ENCODE data around the gene BFSP1. TPM values are rescaled to one million over a fixed set of nuclear protein-coding genes. Genes with fewer than 3 reads are reported as not detected.
A peak's percentile ranks its signal among the peaks of the same experiment; 100 is the strongest.

The BFSP1 gene
- total and polyA plus RNA-seq, 2 donors (not counting 1 experiment from before 2014, with no cell fraction given): 1.5 to 2.3 TPM

DNA sequence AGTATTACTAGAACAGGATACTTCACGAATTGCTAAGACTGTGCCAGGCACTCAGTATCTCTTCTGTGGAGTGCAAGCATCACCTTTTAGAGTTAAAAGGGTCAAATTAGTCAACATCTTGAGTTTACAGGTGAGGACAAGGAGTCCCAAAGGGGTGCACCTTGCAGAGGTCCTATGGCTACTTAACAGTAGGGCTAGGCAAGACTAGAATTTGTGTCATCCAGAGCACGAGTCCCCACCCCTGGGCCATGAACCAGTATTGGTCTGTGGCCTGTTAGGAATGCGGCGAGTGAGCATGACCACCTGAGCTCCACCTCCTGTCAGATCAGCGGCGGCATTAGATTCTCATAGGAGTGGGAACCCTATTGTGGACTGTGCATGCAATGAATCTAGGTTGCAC is 28.2 kb upstream of the BFSP1 start:
- peak in 1 of 2 donors; percentile 20 for DNase-seq (ENCODE audit: low read depth in 2 of 2)
- H3K4me2 ChIP-seq (ENCODE audit: extremely low read depth, insufficient read depth, low read length): no peak overlapping the region
- no peaks in the 10 kb centered on the region for H3K9me3 ChIP-seq (ENCODE audit: control insufficient read depth, insufficient read depth, low read depth, low read length)
- H3K27ac ChIP-seq (ENCODE audit: insufficient read depth, low read length): peak overlapping the region; percentile 95
- H2AFZ ChIP-seq (ENCODE audit: low read length): no peak overlapping the region
- TF ChIP-seq, protein P1, sequence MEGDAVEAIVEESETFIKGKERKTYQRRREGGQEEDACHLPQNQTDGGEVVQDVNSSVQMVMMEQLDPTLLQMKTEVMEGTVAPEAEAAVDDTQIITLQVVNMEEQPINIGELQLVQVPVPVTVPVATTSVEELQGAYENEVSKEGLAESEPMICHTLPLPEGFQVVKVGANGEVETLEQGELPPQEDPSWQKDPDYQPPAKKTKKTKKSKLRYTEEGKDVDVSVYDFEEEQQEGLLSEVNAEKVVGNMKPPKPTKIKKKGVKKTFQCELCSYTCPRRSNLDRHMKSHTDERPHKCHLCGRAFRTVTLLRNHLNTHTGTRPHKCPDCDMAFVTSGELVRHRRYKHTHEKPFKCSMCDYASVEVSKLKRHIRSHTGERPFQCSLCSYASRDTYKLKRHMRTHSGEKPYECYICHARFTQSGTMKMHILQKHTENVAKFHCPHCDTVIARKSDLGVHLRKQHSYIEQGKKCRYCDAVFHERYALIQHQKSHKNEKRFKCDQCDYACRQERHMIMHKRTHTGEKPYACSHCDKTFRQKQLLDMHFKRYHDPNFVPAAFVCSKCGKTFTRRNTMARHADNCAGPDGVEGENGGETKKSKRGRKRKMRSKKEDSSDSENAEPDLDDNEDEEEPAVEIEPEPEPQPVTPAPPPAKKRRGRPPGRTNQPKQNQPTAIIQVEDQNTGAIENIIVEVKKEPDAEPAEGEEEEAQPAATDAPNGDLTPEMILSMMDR (conservative IDR thresholded peaks at IDR 0.05 in 1 of 2, IDR thresholded peaks at IDR 0.05 in 1 of 2; ENCODE audit: low read depth in 1 of 2, low read length in 2 of 2): no peak
- no peak for TF ChIP-seq EZH2 (IDR thresholded peaks at IDR 0.05; ENCODE audit: low read length, missing control alignments)
- no peaks in the 10 kb centered on the region for H3K79me2 ChIP-seq (ENCODE audit: control insufficient read depth, insufficient read depth, low read length)
- peaks cover 16% of the 10 kb centered on the region for H3K4me1 ChIP-seq (ENCODE audit: control insufficient read depth, extremely low read depth, insufficient read depth, low read length)
- no peak overlapping the region for H3K4me3 ChIP-seq (replicated peaks in 1 of 4; ENCODE audit: control extremely low read depth in 1 of 4, insufficient read depth in 1 of 4, low read depth in 3 of 4, low read length in 4 of 4)
- H3K9ac ChIP-seq (ENCODE audit: insufficient read depth, low read length): no peak overlapping the region
- no peaks in the 10 kb centered on the region for H3K27me3 ChIP-seq (ENCODE audit: control insufficient read depth, insufficient read depth, low read length)
- no peaks in the 10 kb centered on the region for H3K36me3 ChIP-seq (ENCODE audit: control insufficient read depth, insufficient read depth, low read length)
- H4K20me1 ChIP-seq (ENCODE audit: control insufficient read depth, extremely low read depth, insufficient read depth, low read length): no peaks in the 10 kb centered on the region

DNA sequence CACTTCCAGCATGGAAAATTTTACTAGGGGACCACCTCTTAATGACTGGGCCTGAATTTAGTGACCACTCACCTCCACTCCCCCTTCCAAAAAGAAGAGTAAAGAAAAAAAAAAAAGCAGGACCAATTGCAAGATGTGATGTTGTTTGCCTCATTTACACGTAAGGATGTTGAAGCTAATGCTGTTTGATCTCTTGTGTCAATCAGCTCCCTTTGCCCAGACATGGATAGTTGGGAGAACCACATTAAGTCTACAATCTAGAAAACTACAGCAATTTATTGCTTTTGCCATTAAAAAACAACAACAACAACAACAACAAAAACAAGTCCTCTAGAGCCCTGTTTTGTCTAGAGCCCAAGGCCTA is 27.7 kb upstream of the BFSP1 start:
- TF ChIP-seq, protein P1 (conservative IDR thresholded peaks at IDR 0.05 in 1 of 2, IDR thresholded peaks at IDR 0.05 in 1 of 2; ENCODE audit: low read depth in 1 of 2, low read length in 2 of 2): no peak
- TF ChIP-seq EZH2 (IDR thresholded peaks at IDR 0.05; ENCODE audit: low read length, missing control alignments): no peak
- peaks cover 16% of the 10 kb centered on the region for H3K4me1 ChIP-seq (ENCODE audit: control insufficient read depth, extremely low read depth, insufficient read depth, low read length)
- peak overlapping the region; percentile 1 for H3K9ac ChIP-seq (ENCODE audit: insufficient read depth, low read length)
- peak overlapping the region; percentile 97 for H3K4me2 ChIP-seq (ENCODE audit: extremely low read depth, insufficient read depth, low read length)
- H3K79me2 ChIP-seq (ENCODE audit: control insufficient read depth, insufficient read depth, low read length): no peaks in the 10 kb centered on the region
- no peaks in the 10 kb centered on the region for H3K36me3 ChIP-seq (ENCODE audit: control insufficient read depth, insufficient read depth, low read length)
- DNase-seq (ENCODE audit: low read depth in 2 of 2): no peak
- no peak overlapping the region for H2AFZ ChIP-seq (ENCODE audit: low read length)
- no peaks in the 10 kb centered on the region for H3K27me3 ChIP-seq (ENCODE audit: control insufficient read depth, insufficient read depth, low read length)
- peak overlapping the region; percentile 95 for H3K27ac ChIP-seq (ENCODE audit: insufficient read depth, low read length)
- peak overlapping the region in 2 of 4 experiments; percentile 41 to 46 for H3K4me3 ChIP-seq (replicated peaks in 1 of 4; ENCODE audit: control extremely low read depth in 1 of 4, insufficient read depth in 1 of 4, low read depth in 3 of 4, low read length in 4 of 4)
- no peaks in the 10 kb centered on the region for H4K20me1 ChIP-seq (ENCODE audit: control insufficient read depth, extremely low read depth, insufficient read depth, low read length)
- no peaks in the 10 kb centered on the region for H3K9me3 ChIP-seq (ENCODE audit: control insufficient read depth, insufficient read depth, low read depth, low read length)

- Histone ChIP-seq H2AFZ (ENCODE audit: low read length) (no peak overlapping the region), H3K9me3 (ENCODE audit: control insufficient read depth, insufficient read depth, low read depth, low read length) (no peaks in the 10 kb centered on the region), H3K4me1 (ENCODE audit: control insufficient read depth, extremely low read depth, insufficient read depth, low read length) (peaks cover 16% of the 10 kb centered on the region), H3K79me2 (ENCODE audit: control insufficient read depth, insufficient read depth, low read length) (no peaks in the 10 kb centered on the region), H3K27me3 (ENCODE audit: control insufficient read depth, insufficient read depth, low read length) (no peaks in the 10 kb centered on the region), H3K4me2 (ENCODE audit: extremely low read depth, insufficient read depth, low read length) (peak overlapping the region; percentile 97), H4K20me1 (ENCODE audit: control insufficient read depth, extremely low read depth, insufficient read depth, low read length) (no peaks in the 10 kb centered on the region), H3K4me3 (replicated peaks in 1 of 4; ENCODE audit: control extremely low read depth in 1 of 4, insufficient read depth in 1 of 4, low read depth in 3 of 4, low read length in 4 of 4) (peak overlapping the region in 3 of 4 experiments; percentile 22 to 46 (median 41)), H3K36me3 (ENCODE audit: control insufficient read depth, insufficient read depth, low read length) (no peaks in the 10 kb centered on the region), H3K9ac (ENCODE audit: insufficient read depth, low read length) (peak overlapping the region; percentile 67), H3K27ac (ENCODE audit: insufficient read depth, low read length) (peak overlapping the region; percentile 95)
- DNase-seq (ENCODE audit: low read depth in 2 of 2): peak; percentile 94 to 95
- TF ChIP-seq, protein P1 (conservative IDR thresholded peaks at IDR 0.05 in 1 of 2, IDR thresholded peaks at IDR 0.05 in 1 of 2; ENCODE audit: low read depth in 1 of 2, low read length in 2 of 2): no peak
These were observed 27.2 kb upstream of the BFSP1 start for GRCh38 chr20:17558154-17558940.

Measured in fibroblast of lung (primary cell).